K562 (cell line): Measurements from ENCODE around the gene NT5C1A. TPM values are rescaled to one million over a fixed set of nuclear protein-coding genes. Genes with fewer than 3 reads are reported as not detected.

Experiments used
- ARHGAP35 ChIP-seq: fragments of 450-650 bp; IDR thresholded peaks from 2 replicates; pipeline ENCODE4 v1.6.1; 2018; ENCODE audit not compliant: partially characterized antibody
- BCL6 ChIP-seq: fragments of 250-450 bp; sonication (Bioruptor Pico); IDR thresholded peaks from 2 replicates; pipeline ENCODE4 v1.4.0; 2020
- CBFA2T2 ChIP-seq: fragments of 450-650 bp; conservative IDR thresholded peaks from 2 replicates; pipeline ENCODE4 v1.6.1; 2017; ENCODE audit warnings: mild to moderate bottlenecking
- CBFA2T3 ChIP-seq: fragments of 450-650 bp; IDR thresholded peaks from 2 replicates; pipeline ENCODE4 v1.6.1; 2017
- CTBP1 ChIP-seq: fragments of 450-650 bp; IDR thresholded peaks from 2 replicates; pipeline ENCODE4 v1.6.1; 2016; ENCODE audit warnings: borderline replicate concordance
- EP300 ChIP-seq: IDR thresholded peaks from 2 replicates; pipeline ENCODE4 v1.6.1; 2012; ENCODE audit warnings: low read length, improper control_type of control experiment
- FOXJ3 ChIP-seq: sonication (generic); formaldehyde crosslinking; IDR thresholded peaks from 2 replicates; pipeline ENCODE4 v1.4.0; 2020; ENCODE audit warnings: mild to moderate bottlenecking, missing genetic modification reagents
- HDAC2 ChIP-seq: fragments of 450-650 bp; IDR thresholded peaks from 2 replicates; pipeline ENCODE4 v1.6.1; 2016; ENCODE audit warnings: mild to moderate bottlenecking
- HNRNPK ChIP-seq: fragments of 200-400 bp; formaldehyde crosslinking; IDR thresholded peaks from one replicate; pipeline ENCODE4 v1.6.1; 2018; ENCODE audit warnings: mild to moderate bottlenecking, low read depth, low read length; ENCODE audit not compliant: poor library complexity, severe bottlenecking
- LCOR ChIP-seq: sonication (generic); formaldehyde crosslinking; IDR thresholded peaks from 2 replicates; pipeline ENCODE4 v1.8.0; 2022; ENCODE audit warnings: mild to moderate bottlenecking, missing genetic modification reagents
- MBD2 ChIP-seq: sonication (generic); IDR thresholded peaks from 2 replicates; pipeline ENCODE4 v1.6.1; 2016; ENCODE audit warnings: low read depth, borderline replicate concordance
- MYC ChIP-seq, 2 experiments: fragments of 250-450 bp in 1 of 2; sonication (Bioruptor Pico) in 1 of 2; IDR thresholded peaks; 2 replicates each; pipeline versions ENCODE4 v1.5.1 to v1.6.1; 2012 to 2021; ENCODE audit warnings: low read depth in 2 of 2, borderline replicate concordance in 1 of 2, improper control_type of control experiment in 1 of 2, low read length in 1 of 2, mild to moderate bottlenecking in 1 of 2, moderate library complexity in 1 of 2
- NELFE ChIP-seq: IDR thresholded peaks from 2 replicates; pipeline ENCODE4 v1.6.1; 2011; ENCODE audit warnings: mild to moderate bottlenecking; ENCODE audit not compliant: insufficient read depth, insufficient read length
- NFIC ChIP-seq: fragments of 450-650 bp; IDR thresholded peaks from 2 replicates; pipeline ENCODE4 v1.6.1; 2017; ENCODE audit warnings: mild to moderate bottlenecking, inconsistent platforms
- NRF1 ChIP-seq, 2 experiments: fragments of 450-650 bp; IDR thresholded peaks in 1 of 2; conservative IDR thresholded peaks in 1 of 2; 2 replicates each; pipeline ENCODE4 v1.6.1; 2014; ENCODE audit warnings: mild to moderate bottlenecking in 2 of 2
- PRDM10 ChIP-seq: fragments of 450-650 bp; IDR thresholded peaks from 2 replicates; pipeline ENCODE4 v1.6.1; 2018; ENCODE audit not compliant: partially characterized antibody
- PREB ChIP-seq: sonication (generic); formaldehyde crosslinking; IDR thresholded peaks from 2 replicates; pipeline ENCODE4 v1.8.1; 2023; ENCODE audit warnings: mild to moderate bottlenecking, missing genetic modification reagents
- TAF9B ChIP-seq: fragments of 450-650 bp; IDR thresholded peaks from 2 replicates; pipeline ENCODE4 v1.6.1; 2018; ENCODE audit warnings: mild to moderate bottlenecking; ENCODE audit not compliant: partially characterized antibody
- THRAP3 ChIP-seq: fragments of 450-650 bp; IDR thresholded peaks from 2 replicates; pipeline ENCODE4 v1.6.1; 2016; ENCODE audit warnings: mild to moderate bottlenecking, inconsistent platforms, borderline replicate concordance
- TRIM24 ChIP-seq, 2 experiments: fragments of 450-650 bp; IDR thresholded peaks; 2 replicates each; pipeline ENCODE4 v1.6.1; 2016
- ZBTB49 ChIP-seq: sonication (generic); formaldehyde crosslinking; IDR thresholded peaks from 2 replicates; pipeline ENCODE4 v1.8.0; 2022; ENCODE audit warnings: missing genetic modification reagents, mild to moderate bottlenecking, borderline replicate concordance
- ZNF263 ChIP-seq: sonication (generic); formaldehyde crosslinking; IDR thresholded peaks from 2 replicates; pipeline ENCODE4 v1.8.0; 2022; ENCODE audit warnings: mild to moderate bottlenecking, missing genetic modification reagents, borderline replicate concordance
- polyA plus RNA-seq, 8 experiments: library from polyadenylated mRNA; depleted of rRNA in 4 of 8; stranded (reverse) in 5 of 8; unstranded in 3 of 8; fragments of >200 nt; fragmentation: Nextera tagmentation in 2 of 8; fragmentation: Illumina TruSeq in 1 of 8; extraction: Ambion mirVana in 2 of 8; extraction: Trizol in 1 of 8; gene quantifications; 2 replicates each; pipeline versions ENCODE4 v1.2.1 to v1.2.3, GENCODE V29; 2011 to 2014; ENCODE audit warnings: inconsistent platforms in 1 of 8, missing spikeins in 1 of 8
- total RNA-seq, 7 experiments: library from RNA; depleted of rRNA in 6 of 7; stranded (reverse); fragments of >200 nt in 6 of 7; fragmentation: Illumina TruSeq in 2 of 7; extraction: Trizol in 2 of 7; gene quantifications; 2 replicates each; pipeline versions ENCODE4 v1.2.1 to v1.2.3, GENCODE V29; 2011 to 2021; ENCODE audit warnings: low replicate concordance in 1 of 7

NT5C1A gene
- total and polyA plus RNA-seq, 9 of the 15 experiments (the other 6 are each of a cell fraction or from before 2014, with no cell fraction given), result not detected

- TF ChIP-seq FOXJ3 (no peak), ZBTB49 (CRISPR knock-in tag) (no peak), ZNF263 (CRISPR knock-in tag) (peak; percentile 81; the same call in 1 of the 2 replicates), NFIC (peak; percentile 31; the same call in 1 of the 2 replicates), ARHGAP35 (no peak), TRIM24 (IDR thresholded peaks at IDR 0.05) (peak; percentile 37 to 70; a peak in 3 of 4 replicates), HNRNPK (no peak), BCL6 (CRISPR knock-in tag) (no peak), EP300 (no peak), MYC (IDR thresholded peaks at IDR 0.05; ENCODE audit: low read depth, low read length) (peak; percentile 24; the same call in 1 of the 2 replicates), MYC (CRISPR knock-in tag; IDR thresholded peaks at IDR 0.05; ENCODE audit: borderline replicate concordance, low read depth) (no peak), CTBP1 (0 out of 2 replicates have a peak, but pooled peaks have one; percentile 17), PRDM10 (peak; percentile 85), LCOR (no peak), MBD2 (no peak), THRAP3 (no peak), HDAC2 (no peak), TAF9B (peak; percentile 80), PREB (CRISPR knock-in tag) (no peak), CBFA2T3 (peak; percentile 81), NRF1 (conservative IDR thresholded peaks at IDR 0.05 in 1 of 2, IDR thresholded peaks at IDR 0.05 in 1 of 2) (peak in 1 of 2 experiments; percentile 12; a peak in 1 of 4 replicates), NELFE (no peak), CBFA2T2 (peak; percentile 86)
Measured at GRCh38 chr1:39646232-39647081, 25.4 kb downstream of the NT5C1A start (continued).
